MV-4-11 (cell line): ENCODE measurements around the gene CERS6.
"Not testable (repeated sequence)": the region's sequence is repeated elsewhere in the genome, so short reads cannot be mapped to it uniquely, and the experiment has no call there.

Experiments used
- DNase-seq: peaks from one replicate; lab custom pipeline; 2025; lab: John Stamatoyannopoulos, UW

The CERS6 gene

GRCh38 chr2:168466834-168467565 is 10.9 kb downstream of the CERS6 start:
- peak; percentile 43 for DNase-seq

GRCh38 chr2:168467729-168468128 is 11.7 kb downstream of the CERS6 start:
- DNase-seq: no peak

- DNase-seq: no peak
Measured at GRCh38 chr2:168468354-168468753, 12.3 kb downstream of the CERS6 start.

- DNase-seq: peak; percentile 93
Measured at GRCh38 chr2:168469281-168469988, 13.4 kb downstream of the CERS6 start.

- peak; percentile 65 for DNase-seq
Measured at GRCh38 chr2:168470320-168471162, 14.5 kb downstream of the CERS6 start.

GRCh38 chr2:168471163-168471475 is 15.0 kb downstream of the CERS6 start:
- no peak for DNase-seq

GRCh38 chr2:168475636-168476035 is 19.6 kb downstream of the CERS6 start:
- DNase-seq: no peak

- no peak for DNase-seq
Measured at GRCh38 chr2:168478206-168478605, 22.1 kb downstream of the CERS6 start.

- DNase-seq: peak; percentile 55
Measured at GRCh38 chr2:168480356-168480755, 24.3 kb downstream of the CERS6 start.

- no peak for DNase-seq
Measured at GRCh38 chr2:168480825-168481585, 24.9 kb downstream of the CERS6 start.

GRCh38 chr2:168482269-168482668 is 26.2 kb downstream of the CERS6 start:
- DNase-seq: no peak

GRCh38 chr2:168482952-168483831 is 27.1 kb downstream of the CERS6 start:
- no peak for DNase-seq

GRCh38 chr2:168486477-168486876 is 30.4 kb downstream of the CERS6 start:
- no peak for DNase-seq

GRCh38 chr2:168490015-168490874 is 34.2 kb downstream of the CERS6 start:
- peak; percentile 89 for DNase-seq

- DNase-seq: peak; percentile 90
Measured at GRCh38 chr2:168490946-168491605, 35.0 kb downstream of the CERS6 start.

- DNase-seq: not testable (repeated sequence)
Measured at GRCh38 chr2:168491728-168492127, 35.7 kb downstream of the CERS6 start.

GRCh38 chr2:168493219-168493618 is 37.1 kb downstream of the CERS6 start:
- not testable (repeated sequence) for DNase-seq

- DNase-seq: peak; percentile 56
Measured at GRCh38 chr2:168494190-168494711, 38.2 kb downstream of the CERS6 start.

GRCh38 chr2:168495524-168495923 is 39.5 kb downstream of the CERS6 start:
- DNase-seq: peak; percentile 21
